ENCODE data around the gene AIMP1.

The AIMP1 gene

GRCh38 chr4:106315968-106316772, at the start of gene AIMP1, which contains the start of gene TBCK:
Gene AIMP1, plus strand, starts transcription at chr4:106316550. Its CDS starts 8,460 bp downstream, at chr4:106325010.
Gene TBCK, minus strand, starts transcription at chr4:106316209. Its CDS starts 7,249 bp downstream, at chr4:106308960.
- DNase-seq = peak; percentile 92

- no peak for DNase-seq
Measured at GRCh38 chr4:106268786-106269185, 47.6 kb upstream of the AIMP1 start.

- no peak for DNase-seq
Measured at GRCh38 chr4:106269711-106270110, 46.6 kb upstream of the AIMP1 start.

- no peak for DNase-seq
Measured at GRCh38 chr4:106270736-106271135, 45.6 kb upstream of the AIMP1 start.

GRCh38 chr4:106273831-106274230, 42.5 kb upstream of the AIMP1 start:
- no peak for DNase-seq

- DNase-seq = no peak
Measured at GRCh38 chr4:106277140-106277675, 39.1 kb upstream of the AIMP1 start.

- DNase-seq = no peak
Measured at GRCh38 chr4:106284227-106284626, 32.1 kb upstream of the AIMP1 start.

GRCh38 chr4:106286611-106287010, 29.7 kb upstream of the AIMP1 start:
- no peak for DNase-seq

GRCh38 chr4:106287353-106287969, 28.9 kb upstream of the AIMP1 start:
- no peak for DNase-seq

- DNase-seq = no peak
Measured at GRCh38 chr4:106289737-106290136, 26.6 kb upstream of the AIMP1 start.

GRCh38 chr4:106291678-106292077, 24.7 kb upstream of the AIMP1 start:
- no peak for DNase-seq

GRCh38 chr4:106294062-106294461, 22.3 kb upstream of the AIMP1 start:
- no peak for DNase-seq

- no peak for DNase-seq
Measured at GRCh38 chr4:106297245-106298035, 18.9 kb upstream of the AIMP1 start.

GRCh38 chr4:106299977-106300376, 16.4 kb upstream of the AIMP1 start:
- no peak for DNase-seq

GRCh38 chr4:106301393-106302061, 14.8 kb upstream of the AIMP1 start:
- no peak for DNase-seq

- no peak for DNase-seq
Measured at GRCh38 chr4:106302062-106302438, 14.3 kb upstream of the AIMP1 start.

GRCh38 chr4:106303548-106304281, 12.6 kb upstream of the AIMP1 start:
- DNase-seq = no peak

- no peak for DNase-seq
Measured at GRCh38 chr4:106304632-106305031, 11.7 kb upstream of the AIMP1 start.

- DNase-seq = no peak
Measured at GRCh38 chr4:106305435-106306055, 10.8 kb upstream of the AIMP1 start.

GRCh38 chr4:106306561-106306960, 9.8 kb upstream of the AIMP1 start:
- DNase-seq = no peak

- no peak for DNase-seq
Measured at GRCh38 chr4:106312377-106312776, 4.0 kb upstream of the AIMP1 start.

Measured in CD4-positive, alpha-beta T cell treated with Interleukin-4 for 4 hours (primary cell).